Gastroesophageal sphincter (tissue), 3 donors: ENCODE data around the gene KIF2C.

Experiments
- CTCF ChIP-seq, 4 experiments: fragments of 200-600 bp in 2 of 4; fragments of 450-650 bp in 2 of 4; sonication (generic) in 1 of 4; IDR thresholded peaks; one replicate each; pipeline ENCODE4 v1.5.1; 2017 to 2019; ENCODE audit warnings: antibody characterized with exemption in 4 of 4, mild to moderate bottlenecking in 2 of 4, moderate library complexity in 2 of 4
- EP300 ChIP-seq: sonication (generic); formaldehyde crosslinking; IDR thresholded peaks from one replicate; pipeline ENCODE4 v1.6.1; 2017; ENCODE audit warnings: antibody characterized with exemption, mild to moderate bottlenecking
- POLR2A ChIP-seq, 2 donors: fragments of 450-650 bp; IDR thresholded peaks; one replicate each; pipeline ENCODE4 v1.6.1; 2017; ENCODE audit warnings: antibody characterized with exemption in 2 of 2, mild to moderate bottlenecking in 2 of 2, moderate library complexity in 1 of 2
- POLR2AphosphoS5 ChIP-seq: sonication (generic); formaldehyde crosslinking; IDR thresholded peaks from one replicate; pipeline ENCODE4 v1.6.1; 2017; ENCODE audit warnings: antibody characterized with exemption

GRCh38 chr1:44783697-44784093, 44.1 kb downstream of the KIF2C start:
- TF ChIP-seq CTCF (IDR thresholded peaks at IDR 0.05) (no peak), POLR2A (IDR thresholded peaks at IDR 0.05) (no peak), EP300 (no peak), POLR2AphosphoS5 (no peak)
